ENCODE data around the gene CLCNKB.
"Not testable (repeated sequence)": the region's sequence is repeated elsewhere in the genome, so short reads cannot be mapped to it uniquely, and the experiment has no call there.

The CLCNKB gene

DNA sequence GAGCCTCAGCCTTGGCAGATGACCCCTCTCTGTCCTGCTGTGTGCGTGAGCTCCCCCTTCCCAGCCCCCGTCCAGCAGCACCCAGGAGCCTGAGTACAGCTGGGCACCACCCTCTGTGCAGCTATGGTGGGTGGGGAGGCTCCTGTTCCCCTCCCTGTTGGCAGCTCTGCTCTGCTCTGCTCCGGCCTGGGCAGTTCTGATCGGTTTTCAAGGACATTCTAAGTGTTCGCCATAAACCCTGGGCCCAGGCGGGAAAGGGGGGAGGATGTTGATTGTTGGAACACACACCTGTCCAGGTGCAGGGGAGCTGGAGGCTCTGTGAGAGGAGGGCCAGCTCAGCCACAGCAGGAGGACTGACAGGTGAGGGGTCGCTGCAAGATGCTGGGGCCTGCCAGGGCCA, at the start of gene CLCNKB:
Gene CLCNKB (plus strand): TSS at position 262 of the 400 bp plus-strand sequence. CDS start 711 bp downstream, outside the sequence.
- no peak for DNase-seq

DNA sequence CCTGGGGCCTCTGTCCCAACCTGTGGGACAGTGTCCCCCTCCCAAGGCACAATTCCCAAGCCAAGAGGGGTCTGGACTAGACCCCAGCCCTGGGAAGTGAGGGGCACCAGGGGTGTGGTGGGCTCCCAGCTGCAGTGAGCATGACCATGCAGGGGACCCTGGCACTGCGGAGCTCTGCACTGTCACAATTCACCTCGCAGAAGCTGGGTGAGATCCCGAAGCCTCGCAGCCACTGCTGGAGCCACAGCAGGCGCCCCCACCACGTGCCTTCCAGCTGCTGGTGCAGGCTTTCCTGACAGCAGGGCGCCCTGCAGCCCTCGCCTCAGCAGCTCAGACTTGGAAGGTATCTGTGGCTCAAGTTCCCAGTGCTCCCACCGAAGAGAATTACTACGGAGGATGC, 49.5 kb upstream of the CLCNKB start:
- DNase-seq = no peak

DNA sequence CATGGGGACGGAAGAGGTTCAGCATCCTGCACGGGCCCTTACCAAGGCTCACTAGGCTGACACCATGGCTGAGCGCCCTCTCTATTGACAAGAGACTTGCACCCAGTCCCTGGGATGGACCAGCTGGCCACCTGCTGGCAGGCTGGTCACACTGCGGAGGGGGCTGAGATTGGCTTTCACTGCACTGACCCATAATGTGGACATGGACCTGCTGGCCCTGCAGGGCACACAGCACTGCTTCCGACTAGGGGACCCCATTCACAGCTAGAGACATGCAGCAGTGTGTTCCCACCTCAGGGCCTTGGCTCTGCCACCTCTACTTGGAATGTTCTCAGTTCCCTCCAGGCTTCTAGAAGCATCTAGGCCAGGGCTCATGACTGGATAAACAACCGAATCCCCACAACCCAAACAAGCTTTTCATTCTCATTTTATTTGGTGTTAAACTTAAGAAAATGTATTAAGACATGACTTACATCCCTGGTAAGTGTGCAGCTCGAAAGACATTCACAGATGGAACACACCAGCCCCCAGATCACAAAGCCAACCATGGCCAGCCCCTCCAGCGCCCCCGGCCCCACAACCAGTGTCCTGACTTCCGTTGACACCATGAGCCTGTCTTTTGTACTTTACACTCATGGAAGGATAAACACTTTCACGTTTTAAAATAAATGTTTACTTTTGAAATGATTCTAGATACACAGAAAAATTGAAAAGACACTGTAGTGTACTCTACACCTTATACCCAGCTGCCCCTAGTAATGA, 48.8 kb upstream of the CLCNKB start:
- DNase-seq = peak; percentile 48

DNA sequence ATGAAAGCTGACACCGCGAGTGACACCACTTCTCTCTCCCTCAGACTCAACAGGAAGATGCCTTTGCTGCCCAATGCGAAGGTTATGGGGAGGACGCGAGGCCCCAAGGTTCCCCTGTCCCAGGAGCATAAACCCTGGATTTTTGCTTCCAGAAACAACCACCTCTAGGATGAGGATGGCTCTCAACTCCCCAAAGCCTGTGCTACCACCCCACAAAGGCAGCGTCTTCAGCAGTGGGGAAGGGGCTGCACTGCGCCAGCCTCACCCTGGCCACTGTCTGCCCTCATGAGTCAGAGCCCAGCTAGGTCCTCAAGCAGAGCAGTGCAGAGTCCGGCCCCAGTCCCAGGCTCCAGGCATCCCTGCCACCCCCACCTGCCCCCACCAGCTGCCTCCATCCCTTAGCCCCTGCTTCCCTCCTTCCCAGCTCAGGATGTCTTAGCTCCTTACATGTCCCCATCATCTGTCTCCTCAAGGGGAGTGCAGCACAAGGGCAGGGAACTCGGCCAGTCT, 46.5 kb upstream of the CLCNKB start:
- DNase-seq = no peak

DNA sequence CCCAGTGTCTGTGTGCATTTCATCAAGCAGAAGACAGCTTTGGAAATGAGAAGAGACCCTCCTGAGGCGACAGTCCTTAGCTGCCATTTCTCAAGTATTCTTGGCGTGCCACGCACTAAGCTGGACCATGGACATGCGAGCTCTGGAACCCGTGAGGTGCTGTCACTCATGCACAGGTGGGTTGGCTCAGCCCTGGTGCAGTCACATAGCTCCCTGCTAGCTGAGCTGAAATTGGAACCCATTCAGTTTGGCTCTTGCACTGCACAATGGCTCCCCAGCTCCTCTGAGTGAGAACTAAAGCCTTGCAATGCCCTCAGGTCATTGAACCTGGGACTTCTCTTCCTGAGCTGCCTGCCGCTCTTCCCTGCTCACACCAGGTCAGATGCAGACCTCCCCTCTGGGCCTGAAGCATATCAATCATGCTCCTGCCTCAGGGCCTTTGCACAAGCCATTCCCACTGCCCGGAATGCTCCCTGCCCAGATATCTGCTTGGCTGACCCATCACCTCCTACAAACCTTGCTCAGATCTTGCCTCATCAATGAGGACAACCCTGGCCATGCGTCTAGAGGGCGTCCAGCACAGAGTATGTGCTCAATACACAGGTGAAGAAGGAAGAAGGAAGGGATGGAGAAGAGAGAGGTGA, 45.8 kb upstream of the CLCNKB start:
- DNase-seq = no peak

DNA sequence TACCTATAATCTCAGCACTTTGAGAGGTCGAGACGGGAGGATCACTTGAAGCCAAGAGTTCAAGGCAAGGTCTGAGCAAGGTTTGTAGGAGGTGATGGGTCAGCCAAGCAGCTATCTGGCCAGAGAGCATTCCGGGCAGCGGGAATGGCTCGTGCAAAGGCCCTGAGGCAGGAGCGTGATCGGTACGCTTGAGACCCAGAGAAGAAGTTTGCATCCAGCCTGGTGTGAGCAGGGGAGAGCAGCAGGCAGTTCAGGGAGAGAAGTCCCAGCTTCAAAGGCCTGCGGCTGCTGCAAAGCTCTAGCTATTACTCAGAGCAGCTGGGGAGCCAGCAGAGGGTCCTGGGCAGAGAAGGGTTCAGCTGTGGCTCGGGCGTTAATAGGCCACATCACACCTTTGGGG, 44.7 kb upstream of the CLCNKB start:
- no peak for DNase-seq

DNA sequence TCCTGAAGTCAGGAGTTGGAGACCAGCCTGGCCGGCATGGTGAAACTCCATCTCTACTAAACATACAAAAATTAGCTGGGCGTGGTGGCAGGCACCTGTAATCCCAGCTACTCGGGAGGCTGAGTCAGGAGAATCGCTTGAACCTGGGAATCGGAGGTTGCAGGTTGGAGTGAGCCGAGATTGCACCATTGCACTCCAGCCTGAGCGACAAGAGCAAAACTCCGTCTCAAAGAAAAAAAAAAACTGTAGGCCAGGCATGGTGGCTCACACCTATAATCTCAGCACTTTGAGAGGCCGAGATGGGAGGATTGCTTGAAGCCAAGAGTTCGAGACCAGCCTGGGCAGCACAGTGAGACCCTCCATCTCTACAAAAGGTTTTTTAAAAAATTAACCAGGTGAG, 42.3 kb upstream of the CLCNKB start:
- not testable (repeated sequence) for DNase-seq

DNA sequence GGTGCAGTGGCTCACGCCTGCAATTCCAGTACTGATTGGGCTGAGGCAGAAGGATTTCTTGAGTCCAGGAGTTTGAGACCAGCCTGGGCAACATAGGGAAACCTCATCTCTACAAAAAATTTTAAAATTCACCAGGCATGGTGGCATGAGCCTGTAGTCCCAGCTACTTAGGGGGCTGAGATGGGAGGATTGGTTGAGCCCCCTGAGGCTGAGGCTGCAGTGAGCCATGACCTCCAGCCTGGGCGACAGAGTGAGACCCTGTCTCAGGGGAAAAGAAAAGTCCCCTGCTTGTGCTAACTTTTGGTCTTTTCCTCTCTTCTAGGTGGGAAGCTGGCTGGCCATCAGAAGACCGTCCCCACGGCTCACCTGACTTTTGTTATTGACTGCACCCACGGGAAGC, 38.0 kb upstream of the CLCNKB start:
- DNase-seq = no peak

DNA sequence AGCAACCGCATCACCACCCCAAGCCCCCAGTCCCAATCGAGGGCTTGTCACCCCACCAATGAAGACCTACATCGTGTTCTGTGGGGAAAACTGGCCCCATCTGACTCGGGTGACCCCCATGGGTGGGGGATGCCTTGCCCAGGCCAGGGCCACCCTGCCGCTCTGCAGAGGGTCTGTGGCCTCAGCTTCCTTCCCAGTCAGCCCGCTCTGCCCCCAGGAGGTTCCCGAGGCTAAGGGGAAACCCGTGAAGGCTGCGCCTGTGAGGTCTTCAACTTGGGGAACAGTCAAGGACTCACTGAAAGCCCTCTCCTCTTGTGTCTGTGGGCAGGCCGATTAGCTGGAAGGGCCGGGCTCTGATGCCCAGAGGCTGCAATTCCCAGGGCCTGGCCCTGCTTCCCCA, 37.6 kb upstream of the CLCNKB start:
- DNase-seq = no peak

DNA sequence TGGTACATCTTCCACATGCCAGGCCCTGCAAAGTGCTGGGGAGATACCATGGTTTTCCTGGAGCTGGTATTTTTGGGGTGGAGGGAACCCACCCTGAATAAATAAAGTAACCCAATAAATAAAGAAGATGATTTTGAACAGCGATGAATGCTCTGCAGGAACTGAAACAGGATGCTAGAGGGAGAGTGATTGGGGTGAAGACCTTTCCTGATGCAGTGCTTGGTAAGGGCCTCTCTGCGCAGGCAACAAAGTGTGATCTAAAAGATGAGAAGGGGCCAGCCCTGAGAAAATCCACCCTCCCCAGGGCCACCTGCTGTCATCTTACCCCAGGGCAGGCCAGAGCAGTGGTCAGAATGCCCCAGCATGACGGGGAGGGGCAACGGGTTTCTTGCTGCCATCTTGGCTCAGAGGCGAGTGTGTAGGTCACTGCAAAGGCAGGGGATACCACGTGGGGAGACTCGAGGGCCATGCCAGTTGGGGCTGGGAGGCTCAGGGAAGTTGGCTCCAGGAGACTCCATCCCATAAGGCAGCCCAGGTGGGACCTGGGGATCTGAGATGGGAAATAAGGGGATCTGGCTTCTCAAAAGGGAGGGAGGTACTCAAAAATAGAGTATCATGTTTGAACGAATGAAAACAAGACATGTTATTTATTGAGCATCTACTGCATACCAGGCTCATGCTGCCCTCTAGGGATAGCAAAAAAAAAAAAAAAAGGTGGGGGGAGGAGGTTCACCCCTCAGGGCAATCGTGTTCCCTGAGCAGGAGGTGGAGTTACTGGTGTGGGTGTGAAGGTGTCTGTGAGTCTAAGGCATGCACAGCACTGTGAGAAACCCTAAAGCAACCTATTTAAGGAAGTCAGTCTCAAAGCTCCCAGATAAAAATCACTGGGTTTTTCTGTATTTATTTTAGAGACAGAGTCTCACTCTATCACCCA, 36.8 kb upstream of the CLCNKB start:
- no peak for DNase-seq

DNA sequence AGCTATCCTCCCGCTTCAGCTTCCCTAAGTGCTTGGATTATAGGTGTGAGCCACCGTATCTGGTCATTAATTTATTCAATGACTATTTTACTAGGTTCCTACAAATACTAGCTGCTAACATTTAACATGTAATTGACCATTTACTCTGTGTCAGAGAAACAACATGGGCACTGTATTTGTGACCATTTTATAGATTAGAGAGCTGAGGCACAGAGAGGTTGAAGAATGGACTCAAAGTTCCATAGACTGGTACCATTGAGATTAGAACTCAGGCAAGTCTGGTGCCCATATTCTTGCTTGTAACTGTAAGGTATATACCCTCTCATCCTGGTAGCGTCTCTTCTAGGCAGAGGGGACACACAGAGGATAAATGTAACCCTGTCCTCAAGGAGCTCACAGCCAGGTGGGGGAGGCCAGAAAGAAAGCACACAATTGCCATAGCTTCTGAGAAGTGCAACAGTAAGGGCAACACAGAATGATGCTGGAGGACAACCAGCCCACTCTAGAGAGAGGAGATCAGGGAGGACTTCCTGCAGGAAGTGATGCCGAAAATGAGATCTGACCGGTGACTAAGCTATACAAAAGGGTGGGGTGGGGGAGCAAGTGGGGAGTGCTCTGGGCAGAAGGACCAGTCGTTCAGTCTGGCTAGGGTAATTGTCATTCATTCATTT, 35.8 kb upstream of the CLCNKB start:
- no peak for DNase-seq

DNA sequence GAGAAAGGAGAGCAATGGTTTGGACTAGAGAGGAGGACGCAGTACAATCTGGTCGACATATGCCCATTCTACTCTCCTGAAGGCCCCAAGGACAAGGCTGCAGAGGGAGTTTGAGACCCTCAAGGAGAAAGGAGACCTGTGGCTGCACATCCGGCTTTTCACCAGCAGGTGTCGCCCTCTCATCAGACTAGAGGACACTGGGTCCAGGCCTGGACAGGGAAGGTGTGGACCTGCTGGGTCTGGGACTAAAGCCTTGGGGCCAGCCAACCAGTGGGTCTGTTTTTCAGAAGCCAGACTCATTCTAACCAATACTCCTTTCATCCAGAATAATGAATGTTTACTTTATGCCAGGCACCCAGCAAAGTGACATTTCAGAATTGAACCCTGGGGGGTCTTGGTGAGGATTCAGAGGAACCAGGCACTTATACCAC, 34.5 kb upstream of the CLCNKB start:
- DNase-seq = peak; percentile 76

DNA sequence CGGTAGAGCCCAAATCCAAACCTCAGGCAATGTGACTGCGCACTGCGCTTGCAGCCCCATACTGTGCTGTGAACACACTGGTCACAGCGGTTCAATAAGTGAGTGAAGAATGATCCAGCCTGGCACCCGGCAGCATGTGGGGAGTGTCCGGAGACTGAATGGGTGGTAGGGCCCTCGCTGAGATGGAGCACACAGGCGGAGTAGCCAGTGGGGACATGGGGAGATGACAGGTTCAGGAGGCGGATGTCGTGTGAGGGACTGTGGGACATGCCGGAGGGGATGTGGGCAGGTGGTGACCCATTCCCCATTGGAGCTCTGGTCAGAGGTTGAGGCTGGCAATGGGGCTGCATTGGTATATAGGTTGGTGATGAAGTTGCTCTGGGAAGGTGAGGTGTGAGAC, 33.9 kb upstream of the CLCNKB start:
- DNase-seq = no peak

DNA sequence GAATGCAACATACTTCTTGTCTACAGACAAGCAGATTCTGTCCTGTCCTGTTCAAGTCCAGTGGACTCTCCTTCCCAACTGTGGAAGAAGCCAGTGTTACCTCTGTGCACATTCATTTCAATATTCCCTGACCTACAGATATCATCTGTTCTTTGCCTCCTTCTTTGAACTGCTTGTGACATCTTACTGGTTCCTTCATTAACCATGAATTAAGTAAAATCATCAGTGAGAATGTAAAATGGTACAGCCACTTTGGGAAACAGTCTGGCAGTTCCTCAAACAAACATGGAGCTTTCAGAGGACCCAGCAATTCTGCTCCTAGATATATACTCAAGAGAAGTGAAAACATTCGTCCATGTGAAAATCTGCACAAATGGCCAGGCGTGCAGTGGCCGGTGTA, 32.7 kb upstream of the CLCNKB start:
- DNase-seq = no peak

DNA sequence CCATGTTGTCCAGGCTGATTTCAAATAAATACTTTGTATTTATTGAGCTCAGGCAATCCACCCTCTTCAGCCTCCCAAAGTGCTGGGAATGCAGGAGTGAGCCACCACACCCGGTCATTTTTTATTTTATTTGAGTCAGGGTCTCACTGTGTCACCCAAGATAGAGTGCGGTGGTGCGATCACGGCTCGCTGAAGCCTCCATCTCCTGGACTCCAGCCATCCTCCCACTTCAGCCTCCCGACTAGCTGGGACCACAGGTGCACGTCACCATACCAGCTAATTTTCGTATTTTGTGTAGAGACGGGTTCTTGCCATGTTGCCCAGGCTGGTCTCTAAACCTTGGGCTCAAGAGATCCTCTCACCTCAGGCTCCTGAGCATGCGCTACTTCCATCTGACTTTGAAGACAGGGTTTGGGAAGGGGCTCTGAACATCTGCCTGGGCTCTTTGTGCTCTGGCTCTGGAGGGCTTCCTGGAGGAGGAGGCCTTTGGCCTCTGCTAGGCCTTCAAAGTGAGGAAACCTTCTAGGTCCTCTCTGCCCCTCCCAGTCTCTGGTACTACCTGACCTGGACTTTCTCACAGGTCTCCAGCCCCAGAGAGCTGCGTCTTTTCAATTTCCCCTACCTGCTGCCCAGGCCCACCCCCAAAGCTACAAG, 31.5 kb upstream of the CLCNKB start:
- no peak for DNase-seq

DNA sequence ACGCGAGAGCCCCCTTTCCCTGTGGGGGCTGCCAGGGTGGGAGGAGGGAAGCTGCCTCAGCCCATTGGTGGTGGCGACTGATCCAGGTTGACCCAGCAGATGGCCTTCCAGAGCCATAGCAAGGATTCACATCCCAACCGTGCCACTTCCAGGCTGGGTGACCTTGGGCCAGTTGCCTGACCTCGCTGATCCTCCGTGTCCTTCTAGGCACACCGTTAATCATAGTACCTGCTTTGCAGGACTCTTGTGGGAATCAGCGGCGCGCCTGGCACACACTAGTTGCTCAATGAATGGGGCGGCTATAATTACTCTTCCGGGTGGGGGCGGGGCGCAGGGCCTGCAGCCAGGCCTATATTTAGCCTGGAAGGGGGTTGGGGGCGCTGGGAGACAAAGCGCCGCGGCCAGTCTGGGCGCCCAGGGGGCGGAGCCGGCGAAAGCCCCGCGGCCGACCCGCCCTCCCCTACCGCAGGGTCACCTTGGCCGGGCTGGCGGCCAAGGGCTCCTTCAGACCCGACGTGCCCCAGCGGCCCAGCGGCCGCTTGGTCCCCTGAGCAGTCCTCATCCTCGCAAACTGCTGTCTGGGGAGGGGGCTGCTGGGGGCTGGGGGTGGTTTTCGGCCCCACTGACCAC, 30.9 kb upstream of the CLCNKB start:
- peak; percentile 57 for DNase-seq

DNA sequence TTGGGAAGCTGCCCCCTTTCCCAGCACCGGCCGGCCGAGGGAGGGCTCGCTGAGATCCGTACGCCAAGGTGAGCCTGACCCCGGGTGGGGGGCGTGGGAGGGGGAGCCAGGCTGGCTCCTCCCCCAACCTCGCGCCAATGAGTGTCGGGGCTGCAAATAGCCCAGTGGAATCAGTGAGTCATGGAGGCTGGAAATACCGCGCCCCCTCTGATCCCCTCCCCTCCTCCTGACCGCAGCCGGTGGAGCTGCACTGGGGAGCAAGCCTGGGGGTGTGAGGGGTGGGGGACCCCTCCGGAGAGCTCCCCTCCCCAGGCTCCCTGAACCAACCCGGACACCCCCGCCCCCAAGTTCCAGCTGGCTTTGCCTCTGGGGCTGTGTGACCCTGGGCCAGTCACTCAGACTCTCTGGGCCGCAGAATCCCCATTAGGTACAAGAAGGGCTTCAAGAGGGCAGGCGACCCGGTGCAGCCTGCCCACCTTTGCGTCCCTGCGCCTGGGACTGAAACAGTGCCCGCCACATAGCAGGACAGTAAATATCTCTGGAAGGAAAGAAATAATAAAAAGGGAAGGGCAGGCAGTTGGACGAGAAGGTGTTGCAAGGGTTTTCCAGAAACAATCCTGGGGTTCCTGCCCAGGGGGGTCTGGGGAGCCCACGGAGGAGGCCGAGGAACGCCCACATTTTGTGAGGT, 30.2 kb upstream of the CLCNKB start:
- DNase-seq = peak; percentile 45

DNA sequence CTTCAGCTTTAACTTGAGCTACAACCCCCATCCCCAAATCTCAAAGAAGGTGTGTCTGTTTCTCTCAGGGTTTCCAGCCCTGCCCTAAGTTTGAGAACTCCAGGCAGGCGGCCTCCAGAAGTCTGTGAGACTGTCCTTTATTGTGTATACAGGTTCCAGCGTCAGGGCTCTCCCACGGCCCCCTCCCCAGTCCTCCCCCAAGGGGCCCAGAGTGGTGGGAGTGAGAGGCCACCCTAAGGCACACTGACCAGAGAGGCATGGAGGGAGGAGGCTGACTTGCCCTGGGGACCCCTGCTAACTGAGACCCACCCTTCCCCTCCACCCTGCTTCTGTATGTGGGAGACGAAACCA, 29.7 kb upstream of the CLCNKB start:
- DNase-seq = no peak

DNA sequence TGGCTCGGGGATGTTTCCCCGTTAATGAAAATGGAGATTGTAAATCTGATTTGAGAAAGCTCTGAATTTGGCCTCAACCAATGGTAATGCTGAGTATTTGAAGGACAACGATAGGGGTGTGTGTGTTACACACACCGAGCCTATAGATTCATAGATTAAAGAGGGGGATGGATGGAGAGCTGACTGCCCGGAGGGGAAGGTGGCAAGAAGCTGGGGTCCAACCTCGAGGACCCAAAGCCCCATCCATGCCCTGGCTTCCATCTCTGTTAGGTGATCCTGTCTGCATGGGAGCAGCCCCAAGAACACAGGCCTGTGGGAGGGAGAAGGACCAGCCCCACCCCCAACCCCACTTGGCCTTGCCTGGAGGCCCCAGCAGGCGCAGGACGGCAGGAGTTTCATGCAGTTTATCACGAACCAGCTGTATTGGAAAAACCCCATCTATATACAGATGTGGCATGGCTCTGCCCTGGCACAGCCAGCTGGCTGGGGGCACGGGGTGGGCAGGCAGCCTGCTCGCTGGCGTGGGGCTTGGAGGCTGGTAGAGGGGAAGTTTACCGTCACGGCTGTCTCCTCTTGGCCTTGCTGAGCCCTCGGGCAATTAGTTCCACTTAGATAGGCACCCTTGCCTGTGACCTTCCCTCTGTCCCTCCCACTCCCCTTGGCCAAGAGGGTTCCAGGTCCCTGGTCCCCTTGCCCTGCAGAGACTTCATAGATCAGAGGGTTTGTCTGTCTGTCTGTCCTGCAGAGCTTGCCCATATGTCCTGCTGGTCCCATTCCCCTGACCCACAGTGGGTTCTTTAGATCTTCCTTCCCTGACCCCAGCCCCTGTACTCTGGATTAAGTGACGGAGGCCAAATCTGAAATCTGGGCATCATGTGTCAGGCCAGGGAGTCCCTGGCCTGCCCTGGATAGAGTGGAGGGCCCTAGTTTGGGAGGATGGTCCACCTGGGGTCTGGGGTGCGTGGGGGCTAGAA, 28.8 kb upstream of the CLCNKB start:
- no peak for DNase-seq

DNA sequence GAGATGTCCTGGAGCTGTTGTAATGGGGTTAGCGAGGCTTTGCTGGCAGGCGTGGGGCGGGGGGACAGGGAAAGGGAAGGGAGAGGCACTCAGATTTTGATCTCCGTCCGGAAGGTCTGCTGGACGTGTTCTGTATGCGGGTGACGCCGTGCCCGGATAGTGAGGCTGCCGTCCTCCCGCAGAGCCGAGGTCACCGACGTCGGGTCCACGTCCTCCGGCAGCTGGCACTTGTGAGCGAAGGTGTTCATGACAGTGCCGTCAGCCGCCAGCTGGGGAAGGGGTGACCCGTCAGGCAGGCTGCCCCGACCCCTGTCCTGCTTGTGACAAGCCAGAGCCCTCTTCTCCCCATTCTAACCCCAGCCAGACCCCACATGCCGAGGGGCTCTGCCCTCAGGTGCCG, 28.1 kb upstream of the CLCNKB start:
- DNase-seq = no peak

Data from CD4-positive, alpha-beta T cell treated with Interleukin-6 for 4 hours (primary cell).